ENCODE measurements around the gene GRIN2A. TPM values are rescaled to one million over a fixed set of nuclear protein-coding genes. Genes with fewer than 3 reads are reported as not detected.
"Not testable (repeated sequence)": the region's sequence is repeated elsewhere in the genome, so short reads cannot be mapped to it uniquely, and the experiment has no call there.

GRIN2A gene
- total RNA-seq, 2 donors from 2014 or later = 0.26 to 21.4 TPM

DNA sequence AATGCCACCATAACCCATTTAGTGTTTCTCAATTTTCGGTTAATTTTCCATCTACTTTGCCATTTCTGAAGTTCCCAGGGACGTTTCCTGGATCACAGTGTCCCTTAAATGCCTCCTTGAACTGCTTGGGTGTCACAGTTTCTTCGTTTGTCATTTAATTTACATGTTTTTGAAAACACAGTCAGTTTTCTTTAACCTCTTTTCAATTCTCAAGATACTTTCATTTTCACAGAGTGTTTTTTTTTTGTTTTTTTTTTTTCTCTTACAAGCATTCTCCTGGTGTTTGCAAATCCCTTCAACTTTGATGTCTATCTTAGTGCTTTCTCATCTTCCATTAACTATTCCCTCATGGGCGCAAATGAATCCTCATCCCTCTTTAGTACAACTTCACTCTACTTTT, 283.7 kb downstream of the GRIN2A start:
- intact Hi-C loops (cut with DNase I) = no loop called here
- no peaks in the 10 kb centered on the region for H3K27me3 ChIP-seq
- H3K4me1 ChIP-seq = no peaks in the 10 kb centered on the region
- no peaks in the 10 kb centered on the region for H3K9me3 ChIP-seq
- no peak overlapping the region for H3K27ac ChIP-seq
- ATAC-seq (no peak), DNase-seq (no peak)
- TF ChIP-seq, protein P1, sequence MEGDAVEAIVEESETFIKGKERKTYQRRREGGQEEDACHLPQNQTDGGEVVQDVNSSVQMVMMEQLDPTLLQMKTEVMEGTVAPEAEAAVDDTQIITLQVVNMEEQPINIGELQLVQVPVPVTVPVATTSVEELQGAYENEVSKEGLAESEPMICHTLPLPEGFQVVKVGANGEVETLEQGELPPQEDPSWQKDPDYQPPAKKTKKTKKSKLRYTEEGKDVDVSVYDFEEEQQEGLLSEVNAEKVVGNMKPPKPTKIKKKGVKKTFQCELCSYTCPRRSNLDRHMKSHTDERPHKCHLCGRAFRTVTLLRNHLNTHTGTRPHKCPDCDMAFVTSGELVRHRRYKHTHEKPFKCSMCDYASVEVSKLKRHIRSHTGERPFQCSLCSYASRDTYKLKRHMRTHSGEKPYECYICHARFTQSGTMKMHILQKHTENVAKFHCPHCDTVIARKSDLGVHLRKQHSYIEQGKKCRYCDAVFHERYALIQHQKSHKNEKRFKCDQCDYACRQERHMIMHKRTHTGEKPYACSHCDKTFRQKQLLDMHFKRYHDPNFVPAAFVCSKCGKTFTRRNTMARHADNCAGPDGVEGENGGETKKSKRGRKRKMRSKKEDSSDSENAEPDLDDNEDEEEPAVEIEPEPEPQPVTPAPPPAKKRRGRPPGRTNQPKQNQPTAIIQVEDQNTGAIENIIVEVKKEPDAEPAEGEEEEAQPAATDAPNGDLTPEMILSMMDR (IDR thresholded peaks at IDR 0.05) = no peak
- TF ChIP-seq POLR2A (IDR thresholded peaks at IDR 0.05) = no peak
- no peak overlapping the region for H3K4me3 ChIP-seq
- WGBS, 2 donors = 46 to 55% methylated on average over 4 of the region's 4 CpGs
- H3K36me3 ChIP-seq (replicated peaks in 1 of 2; ENCODE audit: insufficient read depth in 1 of 2, low read depth in 2 of 2) = no peaks in the 10 kb centered on the region

DNA sequence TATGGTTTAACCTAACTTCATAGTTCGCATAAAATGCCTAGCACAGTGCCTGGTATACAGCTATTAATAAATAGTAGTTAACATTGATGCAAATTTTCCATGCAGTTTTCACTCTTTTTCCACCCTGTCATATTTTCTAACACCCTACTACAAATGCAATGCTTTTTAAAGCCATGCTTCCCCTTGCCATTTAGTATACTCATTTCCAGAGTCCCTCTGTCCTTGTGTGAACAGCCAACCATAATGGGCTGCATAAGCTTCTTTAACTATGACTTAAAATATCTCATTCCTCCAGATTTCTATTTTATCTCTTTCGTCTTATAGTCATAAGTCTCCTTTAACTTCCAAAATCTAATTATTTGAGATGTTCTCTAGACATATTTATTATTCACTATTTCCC, 284.1 kb downstream of the GRIN2A start:
- Histone ChIP-seq H3K4me3 (no peak overlapping the region), H3K4me1 (no peaks in the 10 kb centered on the region), H3K9me3 (no peaks in the 10 kb centered on the region), H3K27ac (no peak overlapping the region), H3K36me3 (replicated peaks in 1 of 2; ENCODE audit: insufficient read depth in 1 of 2, low read depth in 2 of 2) (no peaks in the 10 kb centered on the region), H3K27me3 (no peaks in the 10 kb centered on the region)
- DNase-seq (no peak), ATAC-seq (no peak)
- TF ChIP-seq, protein P1 (IDR thresholded peaks at IDR 0.05) = no peak
- TF ChIP-seq POLR2A (IDR thresholded peaks at IDR 0.05) = no peak
- intact Hi-C loops (cut with DNase I) = no loop called here
- WGBS, 2 donors = 72 to 82% methylated on average over 2 of the region's 2 CpGs

DNA sequence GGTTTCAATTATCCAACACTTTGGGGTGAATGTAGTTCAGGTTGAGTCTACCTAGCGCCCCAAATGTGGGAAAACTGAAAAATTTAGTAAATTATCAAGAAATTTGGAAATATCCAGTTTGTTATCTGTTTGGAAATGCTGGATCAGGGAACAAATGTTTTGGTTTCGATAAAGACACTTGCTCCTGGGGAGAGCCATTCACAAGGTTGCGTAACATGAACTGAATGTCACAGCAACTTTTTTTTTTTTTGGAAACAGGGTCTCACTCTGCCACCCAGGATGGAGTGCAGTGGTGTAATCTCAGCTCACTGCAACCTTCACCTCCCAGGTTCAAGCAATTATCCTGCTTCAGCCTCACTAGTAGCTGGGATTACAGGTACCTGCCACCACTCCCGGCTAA, 286.4 kb downstream of the GRIN2A start:
- ATAC-seq (no peak), DNase-seq (no peak)
- Histone ChIP-seq H3K4me3 (no peak overlapping the region), H3K27me3 (no peaks in the 10 kb centered on the region), H3K9me3 (no peaks in the 10 kb centered on the region), H3K36me3 (replicated peaks in 1 of 2; ENCODE audit: insufficient read depth in 1 of 2, low read depth in 2 of 2) (no peaks in the 10 kb centered on the region), H3K27ac (no peak overlapping the region), H3K4me1 (no peaks in the 10 kb centered on the region)
- TF ChIP-seq, protein P1 (IDR thresholded peaks at IDR 0.05) = no peak
- no peak for TF ChIP-seq POLR2A (IDR thresholded peaks at IDR 0.05)
- intact Hi-C loops (cut with DNase I) = no loop called here
- WGBS, 2 donors = 65% methylated on average over 4 of the region's 4 CpGs

DNA sequence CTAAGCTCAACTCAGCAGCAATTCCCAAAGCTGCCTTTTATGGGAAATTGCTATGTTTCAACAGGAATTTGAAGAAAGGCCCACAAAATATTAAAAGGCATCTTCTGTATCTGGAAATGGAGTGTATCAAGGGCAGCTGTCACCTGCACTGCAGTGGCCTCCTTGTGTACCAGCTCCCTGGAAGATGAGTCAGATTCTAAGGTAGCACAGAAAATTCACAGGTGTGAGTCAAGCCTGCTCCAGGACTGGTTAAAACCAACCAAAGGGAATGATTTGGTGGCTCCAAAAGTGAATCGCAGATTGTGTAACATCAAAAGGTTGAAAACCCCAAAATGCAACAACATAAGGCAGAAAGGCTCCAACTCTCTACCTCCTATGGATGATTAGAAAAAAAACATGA, 296.4 kb downstream of the GRIN2A start:
- 81 to 86% methylated on average over 1 of the region's 1 CpG for WGBS, 2 donors
- Histone ChIP-seq H3K27me3 (no peaks in the 10 kb centered on the region), H3K27ac (no peak overlapping the region), H3K36me3 (replicated peaks in 1 of 2; ENCODE audit: insufficient read depth in 1 of 2, low read depth in 2 of 2) (no peaks in the 10 kb centered on the region), H3K4me1 (no peaks in the 10 kb centered on the region), H3K4me3 (no peak overlapping the region), H3K9me3 (no peaks in the 10 kb centered on the region)
- intact Hi-C loops (cut with DNase I) = no loop called here
- DNase-seq (no peak), ATAC-seq (no peak)
- TF ChIP-seq POLR2A (IDR thresholded peaks at IDR 0.05) = no peak
- TF ChIP-seq, protein P1 (IDR thresholded peaks at IDR 0.05) = no peak

DNA sequence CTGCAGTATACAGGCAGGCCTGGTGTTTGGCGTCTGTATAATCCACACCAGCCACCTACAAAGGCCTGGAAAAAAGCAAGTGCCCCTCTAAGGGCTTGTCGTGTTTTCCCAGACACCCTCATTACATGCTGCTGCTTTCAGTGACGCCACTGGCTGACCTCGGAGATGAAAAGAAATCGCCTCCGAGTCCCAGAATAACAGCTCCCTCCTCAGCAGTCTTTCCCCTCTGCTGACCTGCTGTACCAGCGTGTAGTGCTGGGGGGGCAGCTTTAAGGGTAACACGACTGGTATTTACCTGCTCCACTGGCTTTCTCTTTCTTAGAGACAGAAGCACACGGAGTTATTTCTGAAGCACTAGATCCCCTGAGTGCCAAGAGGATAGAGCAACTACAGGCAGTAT, 296.8 kb downstream of the GRIN2A start:
- no peaks in the 10 kb centered on the region for H3K4me1 ChIP-seq
- WGBS, 2 donors = 26 to 38% methylated on average over 9 of the region's 9 CpGs
- ATAC-seq = no peak
- no peak for TF ChIP-seq POLR2A (IDR thresholded peaks at IDR 0.05)
- TF ChIP-seq, protein P1 (IDR thresholded peaks at IDR 0.05) = no peak
- H3K27me3 ChIP-seq = no peaks in the 10 kb centered on the region
- no peaks in the 10 kb centered on the region for H3K36me3 ChIP-seq (replicated peaks in 1 of 2; ENCODE audit: insufficient read depth in 1 of 2, low read depth in 2 of 2)
- H3K27ac ChIP-seq = no peak overlapping the region
- DNase-seq = no peak
- no peak overlapping the region for H3K4me3 ChIP-seq
- intact Hi-C loops (cut with DNase I) = no loop called here
- no peaks in the 10 kb centered on the region for H3K9me3 ChIP-seq

DNA sequence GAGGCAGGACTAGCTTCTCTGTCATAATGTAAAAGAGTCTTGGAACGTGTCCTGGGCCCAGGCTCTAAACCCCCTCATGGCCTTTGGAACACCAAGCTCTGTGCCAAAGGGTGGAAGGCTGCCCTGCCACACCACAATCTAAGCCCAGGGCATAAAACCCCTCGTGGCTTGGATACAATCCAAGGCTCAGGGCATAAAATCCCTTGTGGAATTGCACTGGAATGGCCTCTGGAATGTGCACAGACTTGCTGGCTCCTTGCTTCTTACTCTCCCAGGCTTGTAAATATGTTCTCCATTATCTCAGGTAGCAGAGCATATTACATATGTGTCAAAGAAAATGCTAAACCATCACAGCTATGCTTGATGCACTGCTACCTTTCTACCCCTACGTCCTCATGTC, 306.2 kb downstream of the GRIN2A start:
- ATAC-seq; DNase-seq; H3K27ac ChIP-seq; H3K4me1 ChIP-seq; H3K4me3 ChIP-seq; intact Hi-C loops (cut with DNase I); H3K9me3 ChIP-seq; H3K27me3 ChIP-seq; H3K36me3 ChIP-seq (replicated peaks in 1 of 2; ENCODE audit: insufficient read depth in 1 of 2, low read depth in 2 of 2): not testable (repeated sequence)
- WGBS, 2 donors = 44 to 49% methylated on average over 3 of the region's 3 CpGs

Measured in body of pancreas (tissue), 4 donors.